Measurements from ENCODE around the gene COL4A2.

DNA sequence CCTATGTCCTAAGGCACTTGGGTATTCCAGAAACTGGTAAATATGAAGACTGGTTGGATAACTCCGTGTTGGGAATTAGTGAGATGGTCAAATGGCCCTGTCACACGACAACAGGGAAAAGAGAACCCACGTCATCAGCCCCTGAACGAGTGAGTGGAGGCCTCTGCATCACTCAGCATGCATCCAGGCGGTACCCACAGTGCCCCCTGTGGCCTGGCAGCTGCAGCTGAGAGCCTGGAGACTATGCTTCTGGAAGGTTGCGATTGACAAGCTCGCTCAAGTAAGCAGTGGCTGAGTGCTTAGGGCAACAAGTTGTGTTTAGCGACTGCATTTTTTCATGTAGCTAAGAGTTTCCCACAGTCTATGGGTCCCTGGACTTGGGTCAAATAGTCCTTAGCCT is 55.9 kb downstream of the COL4A2 start:
- TF ChIP-seq POLR2AphosphoS5 (IDR thresholded peaks at IDR 0.05; ENCODE audit: low read depth, low read length) (no peak), POLR2A (IDR thresholded peaks at IDR 0.05; ENCODE audit: low read depth, low read length) (no peak), TAF1 (IDR thresholded peaks at IDR 0.05; ENCODE audit: borderline replicate concordance, low read depth, low read length) (no peak)
